ENCODE data around the gene DCTN5.

The DCTN5 gene

GRCh38 chr16:23663918-23664317, 22.7 kb downstream of the DCTN5 start:
- DNase-seq (ENCODE audit: low read depth): no peak
- no peak for TF ChIP-seq CTCF (IDR thresholded peaks at IDR 0.05; ENCODE audit: insufficient read depth, low read depth, low read length, missing control alignments)
- no peak overlapping the region for H3K4me3 ChIP-seq (ENCODE audit: low read length)

GRCh38 chr16:23666571-23667354, 25.5 kb downstream of the DCTN5 start:
- DNase-seq (ENCODE audit: low read depth): no peak
- TF ChIP-seq CTCF (IDR thresholded peaks at IDR 0.05; ENCODE audit: insufficient read depth, low read depth, low read length, missing control alignments): no peak
- no peak overlapping the region for H3K4me3 ChIP-seq (ENCODE audit: low read length)

GRCh38 chr16:23667355-23667659, 26.0 kb downstream of the DCTN5 start:
- H3K4me3 ChIP-seq (ENCODE audit: low read length): no peak overlapping the region
- TF ChIP-seq CTCF (IDR thresholded peaks at IDR 0.05; ENCODE audit: insufficient read depth, low read depth, low read length, missing control alignments): no peak
- no peak for DNase-seq (ENCODE audit: low read depth)

GRCh38 chr16:23668225-23668624, 27.0 kb downstream of the DCTN5 start:
- no peak for TF ChIP-seq CTCF (IDR thresholded peaks at IDR 0.05; ENCODE audit: insufficient read depth, low read depth, low read length, missing control alignments)
- H3K4me3 ChIP-seq (ENCODE audit: low read length): no peak overlapping the region
- DNase-seq (ENCODE audit: low read depth): no peak

GRCh38 chr16:23668873-23669272, 27.6 kb downstream of the DCTN5 start:
- DNase-seq (ENCODE audit: low read depth): no peak
- no peak for TF ChIP-seq CTCF (IDR thresholded peaks at IDR 0.05; ENCODE audit: insufficient read depth, low read depth, low read length, missing control alignments)
- no peak overlapping the region for H3K4me3 ChIP-seq (ENCODE audit: low read length)

- DNase-seq (ENCODE audit: low read depth): peak; percentile 90
- no peak overlapping the region for H3K4me3 ChIP-seq (ENCODE audit: low read length)
- no peak for TF ChIP-seq CTCF (IDR thresholded peaks at IDR 0.05; ENCODE audit: insufficient read depth, low read depth, low read length, missing control alignments)
Observed at GRCh38 chr16:23670137-23670776, 29.0 kb downstream of the DCTN5 start.
